RWPE2 (cell line): ENCODE results near the gene POLR3B.

Experiments used
- ATAC-seq: fragments of 200-7000 bp; cut with Tn5 transposase; 3 replicates; pipeline ENCODE4 v1.9.1; 2021; ENCODE audit warnings: low read depth
- DNase-seq: peaks from one replicate; pipeline ENCODE4 v3.0.0-alpha.2; 2020; ENCODE audit warnings: low spot score
- H3K27ac ChIP-seq: fragments of 450-650 bp; 2 replicates; pipeline ENCODE4 v1.5.1; 2017; ENCODE audit warnings: mild to moderate bottlenecking; ENCODE audit not compliant: poor library complexity, severe bottlenecking
- H3K27me3 ChIP-seq: fragments of 250-450 bp; sonication (Bioruptor Pico); 2 replicates; pipeline ENCODE4 v1.5.1; 2021; ENCODE audit warnings: mild to moderate bottlenecking, moderate library complexity; ENCODE audit not compliant: insufficient read depth, poor library complexity, severe bottlenecking
- H3K36me3 ChIP-seq: fragments of 250-450 bp; sonication (Bioruptor Pico); 2 replicates; pipeline ENCODE4 v1.5.1; 2020; ENCODE audit warnings: low read depth, mild to moderate bottlenecking, moderate library complexity
- H3K4me1 ChIP-seq: fragments of 250-450 bp; sonication (Bioruptor Pico); 2 replicates; pipeline ENCODE4 v1.5.1; 2021; ENCODE audit warnings: mild to moderate bottlenecking, moderate library complexity; ENCODE audit not compliant: insufficient read depth, poor library complexity, severe bottlenecking
- H3K4me3 ChIP-seq: fragments of 250-450 bp; sonication (Bioruptor Pico); 2 replicates; pipeline ENCODE4 v1.5.1; 2021; ENCODE audit warnings: mild to moderate bottlenecking, moderate library complexity; ENCODE audit not compliant: severe bottlenecking
- H3K9me3 ChIP-seq: fragments of 250-450 bp; sonication (Bioruptor Pico); 2 replicates; pipeline ENCODE4 v1.5.1; 2021; ENCODE audit warnings: mild to moderate bottlenecking, moderate library complexity; ENCODE audit not compliant: severe bottlenecking
- TF ChIP-seq, protein P1 (sequence below): fragments of 450-650 bp; IDR thresholded peaks from one replicate; pipeline ENCODE4 v1.5.1; 2017; ENCODE audit warnings: mild to moderate bottlenecking, moderate library complexity; ENCODE audit not compliant: poor library complexity, severe bottlenecking

POLR3B gene

DNA sequence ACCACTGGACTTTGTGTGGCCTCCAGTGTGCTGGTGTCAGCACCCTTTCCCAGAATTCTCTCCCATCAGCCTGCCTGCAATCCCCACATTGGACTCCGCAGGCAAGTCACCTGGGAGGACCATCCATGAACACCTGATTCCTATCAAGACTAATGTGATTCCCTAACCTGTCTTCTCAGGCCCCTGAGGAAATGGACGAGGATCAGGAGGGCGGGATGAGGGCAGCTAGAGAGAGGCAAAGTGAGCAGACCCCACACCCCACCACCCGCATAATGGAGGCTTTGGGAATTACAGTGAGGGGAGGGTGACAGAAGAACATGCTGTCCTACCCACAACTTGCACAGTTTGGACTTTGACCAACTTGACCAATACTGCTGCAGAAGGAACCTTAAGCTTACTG is 164.4 kb downstream of the POLR3B start:
- Histone ChIP-seq H3K36me3 (no peaks in the 10 kb centered on the region), H3K4me1 (no peaks in the 10 kb centered on the region), H3K9me3 (no peaks in the 10 kb centered on the region), H3K27me3 (no peaks in the 10 kb centered on the region), H3K4me3 (no peak overlapping the region), H3K27ac (no peak overlapping the region)
- DNase-seq (no peak), ATAC-seq (no peak)
- TF ChIP-seq, protein P1, sequence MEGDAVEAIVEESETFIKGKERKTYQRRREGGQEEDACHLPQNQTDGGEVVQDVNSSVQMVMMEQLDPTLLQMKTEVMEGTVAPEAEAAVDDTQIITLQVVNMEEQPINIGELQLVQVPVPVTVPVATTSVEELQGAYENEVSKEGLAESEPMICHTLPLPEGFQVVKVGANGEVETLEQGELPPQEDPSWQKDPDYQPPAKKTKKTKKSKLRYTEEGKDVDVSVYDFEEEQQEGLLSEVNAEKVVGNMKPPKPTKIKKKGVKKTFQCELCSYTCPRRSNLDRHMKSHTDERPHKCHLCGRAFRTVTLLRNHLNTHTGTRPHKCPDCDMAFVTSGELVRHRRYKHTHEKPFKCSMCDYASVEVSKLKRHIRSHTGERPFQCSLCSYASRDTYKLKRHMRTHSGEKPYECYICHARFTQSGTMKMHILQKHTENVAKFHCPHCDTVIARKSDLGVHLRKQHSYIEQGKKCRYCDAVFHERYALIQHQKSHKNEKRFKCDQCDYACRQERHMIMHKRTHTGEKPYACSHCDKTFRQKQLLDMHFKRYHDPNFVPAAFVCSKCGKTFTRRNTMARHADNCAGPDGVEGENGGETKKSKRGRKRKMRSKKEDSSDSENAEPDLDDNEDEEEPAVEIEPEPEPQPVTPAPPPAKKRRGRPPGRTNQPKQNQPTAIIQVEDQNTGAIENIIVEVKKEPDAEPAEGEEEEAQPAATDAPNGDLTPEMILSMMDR = no peak

DNA sequence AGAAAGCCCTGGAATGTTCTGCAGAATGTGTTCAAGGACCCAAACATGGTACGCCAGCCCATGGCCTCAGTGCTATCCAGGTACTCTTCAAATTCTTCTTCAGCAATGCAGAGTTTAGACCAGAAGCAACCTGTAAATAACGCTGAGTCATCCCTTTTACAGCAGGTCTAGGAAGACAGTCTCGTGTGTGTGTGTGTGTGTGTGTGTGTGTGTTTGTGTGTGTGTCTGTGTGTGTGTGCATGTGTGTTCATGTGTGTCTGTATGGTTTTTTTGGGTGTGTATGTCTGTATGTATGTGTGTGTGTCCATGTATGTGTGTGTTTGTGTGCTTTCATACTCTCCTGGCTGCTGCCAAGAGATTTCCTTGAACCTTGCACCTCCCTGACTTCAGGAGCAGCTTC is 165.2 kb downstream of the POLR3B start:
- ATAC-seq = no peak
- Histone ChIP-seq H3K4me1 (no peaks in the 10 kb centered on the region), H3K9me3 (no peaks in the 10 kb centered on the region), H3K36me3 (no peaks in the 10 kb centered on the region), H3K27ac (no peak overlapping the region), H3K4me3 (no peak overlapping the region), H3K27me3 (no peaks in the 10 kb centered on the region)
- TF ChIP-seq, protein P1 = no peak
- no peak for DNase-seq

DNA sequence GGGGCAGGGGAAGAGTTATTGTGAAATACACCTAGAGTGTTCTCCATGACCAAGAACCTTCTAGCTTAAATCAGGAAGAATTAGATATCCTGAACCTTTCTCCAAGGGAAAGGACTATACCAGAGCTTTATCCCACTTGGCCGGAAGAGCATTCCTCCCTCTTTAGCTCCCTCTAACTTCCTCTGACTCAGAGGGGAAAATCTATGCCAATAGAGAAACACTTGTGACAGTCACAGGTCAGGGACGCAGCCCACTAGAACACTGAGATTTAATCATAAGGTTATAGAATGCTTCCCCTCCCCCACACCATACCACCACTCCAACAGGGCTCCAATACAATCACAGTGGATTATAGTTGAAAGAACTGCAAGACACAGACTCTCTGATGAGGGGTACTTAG is 169.8 kb downstream of the POLR3B start:
- Histone ChIP-seq H3K9me3 (no peaks in the 10 kb centered on the region), H3K36me3 (no peaks in the 10 kb centered on the region), H3K4me1 (no peaks in the 10 kb centered on the region), H3K27me3 (no peaks in the 10 kb centered on the region), H3K27ac (no peak overlapping the region), H3K4me3 (no peak overlapping the region)
- TF ChIP-seq, protein P1 = no peak
- ATAC-seq (no peak), DNase-seq (no peak)

DNA sequence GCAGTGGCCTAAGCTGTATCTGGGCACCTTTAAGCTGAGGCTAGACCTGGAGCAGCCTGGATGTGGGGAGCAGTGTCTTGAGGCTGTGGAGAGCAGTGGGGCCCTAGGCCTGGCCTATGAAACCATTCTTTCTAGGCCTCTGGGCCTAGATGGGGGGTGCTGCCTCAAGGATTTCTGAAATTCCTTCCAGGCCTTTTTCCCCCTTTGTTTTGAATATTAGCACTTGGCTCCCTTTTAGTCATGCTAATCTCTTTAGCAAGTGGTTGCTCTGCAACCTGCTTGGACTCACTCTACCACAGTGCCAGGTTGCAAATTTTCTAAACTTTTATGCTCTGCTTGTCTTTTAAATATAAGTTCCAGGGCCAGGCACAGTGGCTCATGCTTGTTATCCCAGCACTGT is 183.7 kb downstream of the POLR3B start:
- H3K27me3 ChIP-seq = no peaks in the 10 kb centered on the region
- no peaks in the 10 kb centered on the region for H3K4me1 ChIP-seq
- TF ChIP-seq, protein P1 = no peak
- no peak for DNase-seq
- H3K9me3 ChIP-seq = no peaks in the 10 kb centered on the region
- ATAC-seq = no peak
- no peak overlapping the region for H3K4me3 ChIP-seq
- no peaks in the 10 kb centered on the region for H3K36me3 ChIP-seq
- H3K27ac ChIP-seq = no peak overlapping the region

DNA sequence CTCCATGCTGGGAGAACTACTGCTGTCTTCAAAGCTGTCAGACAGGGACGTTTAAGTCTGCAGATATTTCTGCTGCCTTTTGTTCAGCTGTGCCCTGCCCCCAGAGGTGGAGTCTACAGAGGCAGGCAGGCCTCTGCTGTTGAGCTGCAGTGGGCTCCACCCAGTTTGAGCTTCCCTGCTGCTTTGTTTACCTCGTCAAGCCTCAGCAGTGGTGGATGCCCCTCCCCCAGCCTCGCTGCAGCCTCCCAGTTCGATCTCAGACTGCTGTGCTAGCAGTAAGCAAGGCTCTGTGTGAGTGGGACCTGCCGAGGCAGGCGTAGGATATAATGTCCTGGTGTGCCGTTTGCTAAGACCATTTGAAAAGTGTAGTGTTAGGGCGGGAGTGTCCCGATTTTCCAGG is 193.9 kb downstream of the POLR3B start:
- ATAC-seq (no peak), DNase-seq (no peak)
- Histone ChIP-seq H3K27me3 (no peaks in the 10 kb centered on the region), H3K4me3 (no peak overlapping the region), H3K36me3 (no peaks in the 10 kb centered on the region), H3K27ac (no peak overlapping the region), H3K9me3 (no peaks in the 10 kb centered on the region), H3K4me1 (no peaks in the 10 kb centered on the region)
- TF ChIP-seq, protein P1 = no peak
